Measurements from ENCODE around the gene RSPO3. TPM values are rescaled to one million over a fixed set of nuclear protein-coding genes. Genes with fewer than 3 reads are reported as not detected.

The RSPO3 gene
- total RNA-seq, 1 experiment from 2014 or later, result not detected

GRCh38 chr6:127114214-127114760 is 4.2 kb upstream of the RSPO3 start (continued):
- no peak for TF ChIP-seq REST (IDR thresholded peaks at IDR 0.05; ENCODE audit: low read depth)
- no peak for TF ChIP-seq SRF (IDR thresholded peaks at IDR 0.05; ENCODE audit: low read depth)
- no peak for TF ChIP-seq JUND (IDR thresholded peaks at IDR 0.05)

GRCh38 chr6:127115084-127115655 is 3.3 kb upstream of the RSPO3 start:
- intact Hi-C loops (cut with micrococcal nuclease), result no loop called here
- CTCF ChIA-PET, result no interaction called here
- TF ChIP-seq SRF (IDR thresholded peaks at IDR 0.05; ENCODE audit: low read depth) (no peak), TCF7L2 (IDR thresholded peaks at IDR 0.05; ENCODE audit: borderline replicate concordance, extremely low read depth, insufficient read depth, insufficient read length) (no peak), ZFX (IDR thresholded peaks at IDR 0.05) (no peak), CBX3 (IDR thresholded peaks at IDR 0.05; ENCODE audit: low read depth) (no peak), RAD21 (IDR thresholded peaks at IDR 0.05; ENCODE audit: low read depth) (no peak), CEBPB (IDR thresholded peaks at IDR 0.05; ENCODE audit: low read depth) (no peak), ELF1 (IDR thresholded peaks at IDR 0.05; ENCODE audit: borderline replicate concordance, low read depth) (no peak), ATF3 (IDR thresholded peaks at IDR 0.05) (no peak), SP1 (IDR thresholded peaks at IDR 0.05; ENCODE audit: low read depth) (no peak), YY1 (IDR thresholded peaks at IDR 0.05; ENCODE audit: extremely low read depth, insufficient replicate concordance, low read depth, low read length) (no peak), JUND (IDR thresholded peaks at IDR 0.05) (no peak), MAX (IDR thresholded peaks at IDR 0.05) (no peak), ZBTB33 (IDR thresholded peaks at IDR 0.05; ENCODE audit: extremely low read depth, insufficient replicate concordance, low read length) (no peak), ZNF274 (IDR thresholded peaks at IDR 0.05; ENCODE audit: low read depth, low read length) (no peak), EZH2phosphoT487 (IDR thresholded peaks at IDR 0.05; ENCODE audit: borderline replicate concordance) (no peak), CTCF (IDR thresholded peaks at IDR 0.05 in 2 of 3, conservative IDR thresholded peaks at IDR 0.05 in 1 of 3; ENCODE audit: borderline replicate concordance in 1 of 3, insufficient read depth in 1 of 3, low read depth in 2 of 3, low read length in 2 of 3) (no peak)

More at GRCh38 chr6:127115084-127115655, 3.3 kb upstream of the RSPO3 start:
- RAD21 ChIA-PET (ENCODE audit: low non-redundant PET in 1 of 2, low total read pairs in 2 of 2, uncharacterized antibody in 2 of 2, unreplicated experiment in 2 of 2), result no interaction called here
- no peak overlapping the region for H2AFZ ChIP-seq (ENCODE audit: low read depth, low read length, poor library complexity, severe bottlenecking)
- H3K9me3 ChIP-seq (ENCODE audit: control insufficient read depth in 1 of 2, insufficient read depth in 1 of 2, low read depth in 1 of 2, low read length in 2 of 2), result no peaks in the 10 kb centered on the region
- H3K27ac ChIP-seq (ENCODE audit: low read depth, low read length), result no peak overlapping the region
- H3K79me2 ChIP-seq (ENCODE audit: insufficient read depth, low read length), result no peaks in the 10 kb centered on the region
- H3K4me2 ChIP-seq (ENCODE audit: low read length), result no peak overlapping the region
- H3K4me1 ChIP-seq (ENCODE audit: control insufficient read depth in 1 of 2, insufficient read depth in 2 of 2, low read length in 2 of 2), result no peaks in the 10 kb centered on the region
- no peaks in the 10 kb centered on the region for H4K20me1 ChIP-seq (ENCODE audit: insufficient read depth)
- DNase-seq (ENCODE audit: low read depth, low spot score) (no peak), ATAC-seq (no peak)
- no peaks in the 10 kb centered on the region for H3K9me2 ChIP-seq (ENCODE audit: insufficient read depth)
- H3K4me3 ChIP-seq (replicated peaks in 1 of 2; ENCODE audit: low read depth in 1 of 2, low read length in 2 of 2), result no peak overlapping the region
- H3K27me3 ChIP-seq (ENCODE audit: insufficient read depth, low read length), result peaks cover 32% of the 10 kb centered on the region
- no peaks in the 10 kb centered on the region for H3K36me3 ChIP-seq (ENCODE audit: control insufficient read depth in 1 of 2, insufficient read depth in 2 of 2, low read length in 2 of 2)
- BruUV-seq (replicated peaks), result no TSS peak
- no peak overlapping the region for H3K9ac ChIP-seq (ENCODE audit: low read length)
- POLR2A ChIA-PET, result no interaction called here
